Measurements from ENCODE around the gene AGXT. TPM values are rescaled to one million over a fixed set of nuclear protein-coding genes. Genes with fewer than 3 reads are reported as not detected.

Gene AGXT
- total RNA-seq, 1 experiment from 2014 or later: 0.20 TPM

DNA sequence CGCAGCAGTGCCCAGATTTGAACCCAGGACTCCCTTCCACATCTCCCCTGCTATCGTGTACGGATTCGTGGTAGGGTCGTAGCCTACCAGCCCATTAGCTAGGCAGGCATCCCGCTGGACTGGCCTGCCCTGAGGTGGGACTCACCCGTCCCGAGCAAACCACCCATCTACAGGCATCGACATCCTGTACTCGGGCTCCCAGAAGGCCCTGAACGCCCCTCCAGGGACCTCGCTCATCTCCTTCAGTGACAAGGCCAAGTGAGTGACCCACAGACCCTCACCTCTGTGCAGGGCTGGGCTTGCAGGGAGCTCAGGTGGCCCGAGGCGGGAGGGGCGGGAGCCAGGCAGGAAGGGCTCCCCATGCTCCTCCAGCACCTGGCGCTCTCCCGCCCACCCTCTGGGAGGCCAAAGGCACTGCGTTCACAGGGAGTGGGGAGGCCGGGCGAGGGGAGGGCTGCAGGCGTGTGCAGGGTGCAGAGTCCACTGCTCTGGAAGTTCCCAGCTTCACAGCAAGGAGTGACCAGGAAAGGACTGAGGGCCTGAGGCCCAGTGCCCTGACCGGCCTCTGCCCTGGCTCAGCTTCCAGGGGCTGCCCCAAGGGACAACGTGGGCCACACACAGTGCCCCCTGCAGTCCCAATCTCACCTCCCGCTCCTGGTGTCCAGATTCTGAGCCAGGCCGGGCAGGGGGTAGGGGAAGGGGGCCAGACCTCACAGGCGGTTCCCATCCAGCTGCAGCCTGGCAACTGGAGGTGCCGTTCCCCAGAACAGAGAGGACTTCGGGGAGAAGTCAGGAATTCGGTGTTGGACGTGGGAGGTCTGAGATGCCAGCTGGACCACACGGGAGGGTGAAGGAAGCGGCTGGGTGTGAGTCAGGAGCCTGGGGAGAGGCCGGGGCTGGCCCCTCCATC is 5.4 kb downstream of the AGXT start:
- peaks cover 19% of the 10 kb centered on the region for H3K4me1 ChIP-seq
- DNase-seq: peak; percentile 82 to 89
- Mint-ChIP-seq H3K27ac (ENCODE audit: unreplicated experiment) (peak overlapping the region; percentile 95), H3K9me3 (ENCODE audit: unreplicated experiment) (no peaks in the 10 kb centered on the region), H3K4me3 (ENCODE audit: unreplicated experiment) (no peak overlapping the region), H3K27me3 (ENCODE audit: insufficient read depth, unreplicated experiment) (no peaks in the 10 kb centered on the region), H3K4me1 (ENCODE audit: low read depth, unreplicated experiment) (no peaks in the 10 kb centered on the region), H3K36me3 (ENCODE audit: insufficient read depth, unreplicated experiment) (no peaks in the 10 kb centered on the region)
- ChIA-PET CTCF (interaction anchor here (0.8 to 1.4 kb wide), 4 partner anchors 22 to 34 kb away, joined by 3 to 9 read pairs (median 4); partner anchors contain the start of gene MAB21L4), POLR2A (interaction anchor here (1.0 to 1.1 kb wide), 2 partner anchors 17 to 22 kb away, joined by 4 read pairs; partner anchors contain the start of gene MAB21L4)
- no peaks in the 10 kb centered on the region for H3K9me3 ChIP-seq
- TF ChIP-seq, protein P1, sequence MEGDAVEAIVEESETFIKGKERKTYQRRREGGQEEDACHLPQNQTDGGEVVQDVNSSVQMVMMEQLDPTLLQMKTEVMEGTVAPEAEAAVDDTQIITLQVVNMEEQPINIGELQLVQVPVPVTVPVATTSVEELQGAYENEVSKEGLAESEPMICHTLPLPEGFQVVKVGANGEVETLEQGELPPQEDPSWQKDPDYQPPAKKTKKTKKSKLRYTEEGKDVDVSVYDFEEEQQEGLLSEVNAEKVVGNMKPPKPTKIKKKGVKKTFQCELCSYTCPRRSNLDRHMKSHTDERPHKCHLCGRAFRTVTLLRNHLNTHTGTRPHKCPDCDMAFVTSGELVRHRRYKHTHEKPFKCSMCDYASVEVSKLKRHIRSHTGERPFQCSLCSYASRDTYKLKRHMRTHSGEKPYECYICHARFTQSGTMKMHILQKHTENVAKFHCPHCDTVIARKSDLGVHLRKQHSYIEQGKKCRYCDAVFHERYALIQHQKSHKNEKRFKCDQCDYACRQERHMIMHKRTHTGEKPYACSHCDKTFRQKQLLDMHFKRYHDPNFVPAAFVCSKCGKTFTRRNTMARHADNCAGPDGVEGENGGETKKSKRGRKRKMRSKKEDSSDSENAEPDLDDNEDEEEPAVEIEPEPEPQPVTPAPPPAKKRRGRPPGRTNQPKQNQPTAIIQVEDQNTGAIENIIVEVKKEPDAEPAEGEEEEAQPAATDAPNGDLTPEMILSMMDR (IDR thresholded peaks at IDR 0.05; ENCODE audit: insufficient read depth in 1 of 2, low read depth in 1 of 2, low read length in 1 of 2, severe bottlenecking in 1 of 2, unreplicated experiment in 1 of 2): peak in 1 of 2 experiments; percentile 22
- no peak overlapping the region for H3K4me3 ChIP-seq (ENCODE audit: low read depth, low read length)
- BruUV-seq (replicated peaks): no TSS peak
- intact Hi-C loops (cut with micrococcal nuclease; ENCODE audit: unreplicated experiment): loop anchor here (1.0 kb wide), 1 partner anchor 19 kb away; no protein-coding TSS in a partner anchor
- H3K27me3 ChIP-seq (replicated peaks; ENCODE audit: control insufficient read depth, insufficient read depth, low read length): no peaks in the 10 kb centered on the region
- no peaks in the 10 kb centered on the region for H3K36me3 ChIP-seq (ENCODE audit: control insufficient read depth, insufficient read depth, low read length)

DNA sequence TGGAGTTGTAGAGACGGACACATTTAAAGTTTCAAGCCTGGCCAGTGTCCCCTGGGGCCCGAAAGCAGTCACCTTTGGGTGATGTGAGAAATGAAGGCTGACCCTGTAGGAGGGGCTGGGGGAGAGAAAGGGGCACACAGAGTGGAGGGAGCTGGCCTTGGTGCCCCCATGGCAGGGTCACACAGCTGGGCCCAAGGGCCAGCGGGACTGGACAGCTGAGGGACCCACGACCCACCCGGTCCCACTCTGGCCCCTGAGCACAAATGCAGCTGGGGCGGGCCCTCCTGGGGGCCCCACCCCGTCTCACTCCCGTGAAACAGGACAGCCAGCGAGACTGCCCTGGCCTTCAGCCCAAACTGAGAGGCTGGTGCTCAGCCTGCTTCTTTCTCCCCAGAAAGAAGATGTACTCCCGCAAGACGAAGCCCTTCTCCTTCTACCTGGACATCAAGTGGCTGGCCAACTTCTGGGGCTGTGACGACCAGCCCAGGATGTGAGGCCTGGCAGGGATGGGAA is 6.1 kb downstream of the AGXT start:
- ChIA-PET CTCF (interaction anchor here (0.8 kb wide), 1 partner anchor 34 kb away, joined by 3 read pairs; no protein-coding TSS in a partner anchor), POLR2A (interaction anchor here (1.0 to 1.1 kb wide), 2 partner anchors 18 to 21 kb away, joined by 4 read pairs; partner anchors contain the start of gene MAB21L4)
- Histone ChIP-seq H3K27me3 (replicated peaks; ENCODE audit: control insufficient read depth, insufficient read depth, low read length) (no peaks in the 10 kb centered on the region), H3K4me1 (peaks cover 19% of the 10 kb centered on the region), H3K9me3 (no peaks in the 10 kb centered on the region), H3K4me3 (ENCODE audit: low read depth, low read length) (no peak overlapping the region), H3K36me3 (ENCODE audit: control insufficient read depth, insufficient read depth, low read length) (no peaks in the 10 kb centered on the region)
- no peak overlapping the region for H3K4me3 Mint-ChIP-seq (ENCODE audit: unreplicated experiment)
- H3K9me3 Mint-ChIP-seq (ENCODE audit: unreplicated experiment): no peaks in the 10 kb centered on the region
- no TSS peak for BruUV-seq (replicated peaks)
- no peaks in the 10 kb centered on the region for H3K27me3 Mint-ChIP-seq (ENCODE audit: insufficient read depth, unreplicated experiment)
- H3K27ac Mint-ChIP-seq (ENCODE audit: unreplicated experiment): peak overlapping the region; percentile 95
- peak in 1 of 2 experiments; percentile 19 for DNase-seq
- no peaks in the 10 kb centered on the region for H3K36me3 Mint-ChIP-seq (ENCODE audit: insufficient read depth, unreplicated experiment)
- no peaks in the 10 kb centered on the region for H3K4me1 Mint-ChIP-seq (ENCODE audit: low read depth, unreplicated experiment)
- TF ChIP-seq, protein P1 (IDR thresholded peaks at IDR 0.05; ENCODE audit: insufficient read depth in 1 of 2, low read depth in 1 of 2, low read length in 1 of 2, severe bottlenecking in 1 of 2, unreplicated experiment in 1 of 2): no peak
- intact Hi-C loops (cut with micrococcal nuclease; ENCODE audit: unreplicated experiment): loop anchor here (1.0 kb wide), 1 partner anchor 19 kb away; no protein-coding TSS in a partner anchor

DNA sequence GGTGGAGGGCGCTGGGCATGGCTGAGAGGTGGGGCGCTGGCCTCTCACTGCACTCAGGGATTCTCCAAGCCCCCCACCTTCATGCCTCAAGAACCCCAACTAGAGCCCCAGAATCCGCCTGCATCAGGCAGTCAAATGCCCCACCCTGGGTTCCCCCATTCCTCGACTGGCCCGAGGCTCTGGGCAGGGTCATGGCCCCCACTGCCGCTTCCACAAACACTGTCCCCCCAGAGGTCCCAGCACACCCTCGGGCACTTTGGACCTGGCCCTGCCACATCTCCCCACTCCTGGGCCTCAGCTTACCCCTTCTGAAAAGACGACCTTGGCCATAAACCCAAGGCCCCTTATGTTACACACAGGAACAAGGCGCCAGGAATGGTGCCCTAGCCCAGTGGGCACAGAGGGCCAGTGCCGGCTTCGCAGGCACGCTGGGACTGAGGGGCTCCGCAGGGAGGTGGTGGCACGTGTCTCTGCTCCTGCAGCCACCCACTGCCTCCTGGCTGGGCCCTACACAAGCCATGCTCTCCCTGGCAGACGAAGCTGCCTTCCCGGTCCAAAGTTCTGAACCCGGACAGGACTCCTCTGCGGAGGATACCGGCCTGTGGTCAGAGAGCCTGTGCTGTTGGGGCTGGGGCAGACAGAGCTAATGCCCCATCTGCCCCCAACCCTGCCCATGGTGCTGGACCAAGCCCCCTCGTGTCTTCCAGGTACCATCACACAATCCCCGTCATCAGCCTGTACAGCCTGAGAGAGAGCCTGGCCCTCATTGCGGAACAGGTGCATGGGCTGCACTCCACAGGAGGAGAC is 6.8 kb downstream of the AGXT start:
- ChIA-PET POLR2A (no interaction called here), CTCF (no interaction called here)
- Histone ChIP-seq H3K9me3 (no peaks in the 10 kb centered on the region), H3K4me1 (peaks cover 19% of the 10 kb centered on the region), H3K4me3 (ENCODE audit: low read depth, low read length) (no peak overlapping the region), H3K36me3 (ENCODE audit: control insufficient read depth, insufficient read depth, low read length) (no peaks in the 10 kb centered on the region), H3K27me3 (replicated peaks; ENCODE audit: control insufficient read depth, insufficient read depth, low read length) (no peaks in the 10 kb centered on the region)
- Mint-ChIP-seq H3K4me3 (ENCODE audit: unreplicated experiment) (no peak overlapping the region), H3K27ac (ENCODE audit: unreplicated experiment) (no peak overlapping the region), H3K27me3 (ENCODE audit: insufficient read depth, unreplicated experiment) (no peaks in the 10 kb centered on the region), H3K36me3 (ENCODE audit: insufficient read depth, unreplicated experiment) (no peaks in the 10 kb centered on the region), H3K9me3 (ENCODE audit: unreplicated experiment) (no peaks in the 10 kb centered on the region), H3K4me1 (ENCODE audit: low read depth, unreplicated experiment) (no peaks in the 10 kb centered on the region)
- no TSS peak for BruUV-seq (replicated peaks)
- peak in 1 of 2 experiments; percentile 14 for DNase-seq
- TF ChIP-seq, protein P1 (IDR thresholded peaks at IDR 0.05; ENCODE audit: insufficient read depth in 1 of 2, low read depth in 1 of 2, low read length in 1 of 2, severe bottlenecking in 1 of 2, unreplicated experiment in 1 of 2): no peak
- intact Hi-C loops (cut with micrococcal nuclease; ENCODE audit: unreplicated experiment): no loop called here

Measured in Caco-2 (cell line).